Heart left ventricle (tissue), 16 donors: ENCODE data around the gene TOPORS. TPM values are rescaled to one million over a fixed set of nuclear protein-coding genes. Genes with fewer than 3 reads are reported as not detected.

ENCODE experiments used
- ATAC-seq, 4 donors: fragments of 200-7000 bp; cut with Tn5 transposase; one replicate each; pipeline ENCODE4 v1.9.1; 2020 to 2022; ENCODE audit warnings: moderate library complexity in 4 of 4, mild to moderate bottlenecking in 3 of 4, moderate number of reproducible peaks in 1 of 4
- DNase-seq, 5 donors: peaks; one replicate each; pipeline ENCODE4 v3.0.0-alpha.2; 2020
- H3K27ac ChIP-seq, 12 donors: fragments of 200-600 bp; sonication (generic) in 4 of 12; one replicate each; pipeline versions ENCODE4 v1.5.0 to v1.8.0; 2016 to 2022; ENCODE audit warnings: mild to moderate bottlenecking in 2 of 12
- H3K27me3 ChIP-seq, 9 donors: fragments of 200-600 bp; sonication (generic) in 2 of 9; one replicate each; pipeline versions ENCODE4 v1.5.1 to v1.8.0; 2016 to 2022; ENCODE audit warnings: mild to moderate bottlenecking in 3 of 9
- H3K36me3 ChIP-seq, 9 donors: fragments of 200-600 bp; sonication (generic) in 2 of 9; one replicate each; pipeline versions ENCODE4 v1.5.0 to v1.8.0; 2018 to 2022; ENCODE audit warnings: mild to moderate bottlenecking in 2 of 9
- H3K4me1 ChIP-seq, 12 donors: fragments of 200-600 bp; sonication (generic) in 4 of 12; one replicate each; pipeline versions ENCODE4 v1.5.0 to v1.8.0; 2016 to 2022; ENCODE audit warnings: mild to moderate bottlenecking in 3 of 12
- H3K4me3 ChIP-seq, 12 donors: fragments of 200-600 bp; sonication (generic) in 4 of 12; one replicate each; pipeline versions ENCODE4 v1.5.0 to v1.8.0; 2017 to 2022; ENCODE audit warnings: mild to moderate bottlenecking in 9 of 12, moderate library complexity in 4 of 12
- H3K9me3 ChIP-seq, 12 donors: fragments of 200-600 bp; sonication (generic) in 4 of 12; one replicate each; pipeline versions ENCODE4 v1.5.0 to v1.8.0; 2016 to 2022; ENCODE audit warnings: mild to moderate bottlenecking in 1 of 12
- POLR2A ChIP-seq, 2 donors: fragments of 450-650 bp; IDR thresholded peaks; one replicate each; pipeline ENCODE4 v1.6.1; 2017; ENCODE audit warnings: antibody characterized with exemption in 2 of 2, mild to moderate bottlenecking in 2 of 2, moderate library complexity in 2 of 2
- WGBS, 4 donors: extraction: QIAGEN DNeasy Blood & Tissue Kit in 2 of 4; methylation state at CpG; one replicate each; pipeline versions ENCODE4 v1.1.5 to v1.1.7; 2013 to 2018; 5-methylcytosine and 5-hydroxymethylcytosine counted together
- intact Hi-C, 10 donors: fragments of 100-400 bp; cut with DNase I; formaldehyde crosslinking; loops; one replicate each; pipeline versions ENCODE4 v1.11.1 to v1.14.2; 2022
- polyA plus RNA-seq, 2 donors: library from polyadenylated mRNA; stranded (reverse); fragments of 200-250 nt; gene quantifications; one replicate each; pipeline ENCODE4 v1.2.3, GENCODE V29; 2013
- total RNA-seq, 9 donors: library from RNA; depleted of rRNA in 2 of 9; stranded (reverse); fragments of >200 nt in 2 of 9; fragmentation: NEBNext Ultra II Directional in 3 of 9; extraction: Animal tissue kit (Norgen Biotek cat#: 25700) in 3 of 9; gene quantifications; one replicate each; pipeline versions ENCODE4 v1.1.0 to v1.2.4, GENCODE V29; 2016 to 2023
- TF ChIP-seq, protein P1 (sequence below), 12 donors: fragments of 200-600 bp; sonication (generic) in 4 of 12; IDR thresholded peaks; one replicate each; pipeline versions ENCODE4 v1.5.0 to v1.8.0; 2018 to 2022; ENCODE audit warnings: antibody characterized with exemption in 12 of 12, mild to moderate bottlenecking in 5 of 12
- donor health status: ischemic (EF 13 %, LVEDD 7.1; RV severe dilation, severe dysfunction).
- donor health status: healthy with polysubstance abuse.
- donor health status: DM: no; HTN: yes; CAD: no.
- donor health status: DM: no; HTN: no; CAD: no.
- donor health status: ischemic (EF 25% LVEDD 6.9; RV normal size, moderate dysfunction).
- donor health status: ischemic (EF 25% LVEDD 5.7; RV mildly dilated, moderate dysfunction).
- donor health status: healthy.
- donor health status: DM: yes; HTN: yes; CAD: no.
- donor health status: ischemic (EF 35%, LVEDD 5.7; RV mildly dilated, moderate dysfunction).
- donor health status: nonischemic (EF 11% LVEDD 7.7; RV severe dilation, severe dysfunction).
- donor health status: DM: yes; HTN: yes; CAD: no.
- donor health status: PGD.
- donor health status: ischemic (EF 29% LVEDD 5.4; RV normal size, mild dysfunction).
- donor health status: nonischemic (EF 23%, LVEDD 6.1; RV moderate dilation, normal function).

TOPORS gene
- total and polyA plus RNA-seq, 11 donors, result 4.1 to 11.1 (median 9.4) TPM

DNA sequence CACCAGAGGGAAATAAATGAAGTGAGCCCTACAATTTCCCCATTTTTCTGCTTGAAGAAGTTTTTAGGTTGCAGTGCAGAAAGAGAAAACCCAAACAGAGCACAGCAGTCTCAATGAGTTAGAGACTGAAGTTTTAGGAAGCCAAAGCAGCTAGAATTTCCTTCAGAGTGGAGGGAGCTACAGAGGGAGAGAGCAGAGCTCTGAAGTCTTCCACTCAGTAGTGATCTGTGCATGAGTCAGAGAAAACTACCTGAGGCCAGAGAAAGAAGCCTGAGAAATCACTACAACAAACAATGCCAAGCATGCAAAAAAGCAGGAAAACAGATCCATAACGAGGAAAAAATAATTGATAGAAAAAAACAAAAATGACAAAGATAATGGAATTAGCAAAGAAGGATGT lies 38.5 kb upstream of the TOPORS start:
- Histone ChIP-seq H3K36me3 (no peaks in the 10 kb centered on the region), H3K27ac (no peak overlapping the region), H3K9me3 (no peaks in the 10 kb centered on the region), H3K27me3 (peaks cover 0 to 7% (median 0%) of the 10 kb centered on the region in 9 donors), H3K4me3 (no peak overlapping the region), H3K4me1 (peaks cover 0 to 3% (median 0%) of the 10 kb centered on the region in 12 donors)
- DNase-seq, result no peak
- TF ChIP-seq POLR2A (IDR thresholded peaks at IDR 0.05), result no peak
- TF ChIP-seq, protein P1, sequence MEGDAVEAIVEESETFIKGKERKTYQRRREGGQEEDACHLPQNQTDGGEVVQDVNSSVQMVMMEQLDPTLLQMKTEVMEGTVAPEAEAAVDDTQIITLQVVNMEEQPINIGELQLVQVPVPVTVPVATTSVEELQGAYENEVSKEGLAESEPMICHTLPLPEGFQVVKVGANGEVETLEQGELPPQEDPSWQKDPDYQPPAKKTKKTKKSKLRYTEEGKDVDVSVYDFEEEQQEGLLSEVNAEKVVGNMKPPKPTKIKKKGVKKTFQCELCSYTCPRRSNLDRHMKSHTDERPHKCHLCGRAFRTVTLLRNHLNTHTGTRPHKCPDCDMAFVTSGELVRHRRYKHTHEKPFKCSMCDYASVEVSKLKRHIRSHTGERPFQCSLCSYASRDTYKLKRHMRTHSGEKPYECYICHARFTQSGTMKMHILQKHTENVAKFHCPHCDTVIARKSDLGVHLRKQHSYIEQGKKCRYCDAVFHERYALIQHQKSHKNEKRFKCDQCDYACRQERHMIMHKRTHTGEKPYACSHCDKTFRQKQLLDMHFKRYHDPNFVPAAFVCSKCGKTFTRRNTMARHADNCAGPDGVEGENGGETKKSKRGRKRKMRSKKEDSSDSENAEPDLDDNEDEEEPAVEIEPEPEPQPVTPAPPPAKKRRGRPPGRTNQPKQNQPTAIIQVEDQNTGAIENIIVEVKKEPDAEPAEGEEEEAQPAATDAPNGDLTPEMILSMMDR (IDR thresholded peaks at IDR 0.05), result no peak
- 61 to 70% (median 62%) methylated on average over 1 of the region's 1 CpG for WGBS, 4 donors
- intact Hi-C loops, result no loop called here
- ATAC-seq, result no peak

DNA sequence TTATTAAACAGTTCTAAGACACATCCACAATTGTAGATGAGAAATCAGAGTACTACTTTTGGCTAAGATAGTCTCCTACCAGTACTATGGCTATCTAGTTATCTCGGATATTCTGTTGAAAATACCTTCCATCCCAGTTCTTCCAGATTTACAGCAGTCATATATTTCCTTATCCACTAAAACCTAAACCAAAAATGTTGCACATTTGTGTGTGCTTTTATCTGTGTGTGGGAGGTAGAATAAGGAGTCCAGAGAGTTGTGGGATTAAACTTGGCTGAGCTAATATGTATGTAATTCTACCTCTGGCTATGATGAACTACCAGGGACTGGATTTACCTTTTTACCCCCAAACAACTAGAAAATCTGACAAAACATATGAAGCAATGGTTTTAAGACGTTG lies 38.1 kb upstream of the TOPORS start:
- no peaks in the 10 kb centered on the region for H3K36me3 ChIP-seq
- ATAC-seq (no peak), DNase-seq (no peak)
- no peak overlapping the region for H3K4me3 ChIP-seq
- WGBS, 4 donors, result 33 to 60% (median 43%) methylated on average over 2 of the region's 2 CpGs
- H3K27me3 ChIP-seq, result peaks cover 0 to 7% (median 0%) of the 10 kb centered on the region in 9 donors
- no peaks in the 10 kb centered on the region for H3K4me1 ChIP-seq
- intact Hi-C loops, result no loop called here
- no peak for TF ChIP-seq POLR2A (IDR thresholded peaks at IDR 0.05)
- TF ChIP-seq, protein P1 (IDR thresholded peaks at IDR 0.05), result no peak
- no peaks in the 10 kb centered on the region for H3K9me3 ChIP-seq
- H3K27ac ChIP-seq, result no peak overlapping the region

DNA sequence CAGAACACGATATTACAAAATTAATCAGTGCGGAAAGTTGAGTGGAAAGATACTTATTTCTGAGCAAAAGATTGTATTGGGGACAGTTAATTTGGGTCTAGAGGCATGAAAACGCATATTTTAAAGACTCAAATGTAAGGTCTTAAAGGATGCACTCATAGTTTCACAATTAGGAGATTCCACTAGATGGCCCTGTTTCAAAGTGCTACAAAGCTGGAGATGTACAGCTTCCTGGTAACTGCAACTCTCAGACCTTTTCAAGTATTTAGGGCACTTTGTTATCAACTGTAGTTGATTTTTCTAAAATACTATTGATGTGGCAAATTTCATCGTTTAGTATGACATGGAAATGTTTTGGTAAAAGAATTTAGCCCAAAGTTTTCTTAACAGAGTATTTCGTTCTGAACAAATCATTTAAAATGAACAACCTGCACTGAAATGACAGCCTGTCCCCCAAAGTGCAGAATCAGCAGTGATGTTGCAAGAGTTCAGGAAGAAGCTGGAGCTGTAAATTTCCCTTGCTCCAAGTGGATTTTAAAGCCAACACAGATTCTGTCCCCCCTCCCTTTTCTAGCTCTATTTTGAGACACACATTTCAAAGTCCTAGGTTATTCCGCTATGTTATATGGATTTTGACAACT lies 36.8 kb upstream of the TOPORS start:
- no peak for DNase-seq
- 45 to 52% (median 48%) methylated on average over 6 of the region's 6 CpGs for WGBS, 4 donors
- intact Hi-C loops, result loop anchor here in 7 of 10 donors (2.0 to 5.0 kb wide), 3 partner anchors 378 to 380 kb away; no protein-coding TSS in a partner anchor

DNA sequence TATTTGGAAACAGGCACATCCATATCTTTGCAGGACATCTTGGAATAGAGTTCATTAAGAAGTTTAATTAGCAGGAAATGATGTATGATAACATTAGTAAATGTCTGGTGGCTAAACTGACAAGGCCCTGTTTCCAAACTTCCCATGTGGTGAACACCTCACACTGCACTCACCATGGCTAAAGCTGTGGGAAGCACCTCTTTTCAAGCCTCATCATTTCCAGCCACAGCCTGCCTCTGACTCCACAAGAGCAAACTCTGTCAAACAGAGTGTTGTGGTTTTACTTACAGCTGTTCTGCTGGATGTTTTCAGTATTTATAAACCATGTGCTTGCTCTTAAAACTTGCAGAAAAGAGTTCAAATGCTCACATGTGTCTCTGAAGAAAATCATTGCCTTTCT lies 35.5 kb upstream of the TOPORS start:
- TF ChIP-seq, protein P1 (IDR thresholded peaks at IDR 0.05), result no peak
- no peak for TF ChIP-seq POLR2A (IDR thresholded peaks at IDR 0.05)
- intact Hi-C loops, result loop anchor here in 8 of 10 donors (2.0 to 5.0 kb wide), 3 partner anchors 379 to 381 kb away; no protein-coding TSS in a partner anchor
- DNase-seq, result no peak

More for the DNA sequence above, 36.8 kb upstream of the TOPORS start:
- TF ChIP-seq POLR2A (IDR thresholded peaks at IDR 0.05), result no peak
- TF ChIP-seq, protein P1 (IDR thresholded peaks at IDR 0.05), result peak in 11 of 12 donors; percentile 21 to 59 (median 43)
- peaks cover 0 to 8% (median 0%) of the 10 kb centered on the region in 9 donors for H3K27me3 ChIP-seq
- H3K4me1 ChIP-seq, result no peaks in the 10 kb centered on the region
- no peak overlapping the region for H3K27ac ChIP-seq
- ATAC-seq, result no peak
- H3K9me3 ChIP-seq, result no peaks in the 10 kb centered on the region
- no peak overlapping the region for H3K4me3 ChIP-seq
- H3K36me3 ChIP-seq, result no peaks in the 10 kb centered on the region

More for the DNA sequence above, 35.5 kb upstream of the TOPORS start:
- H3K36me3 ChIP-seq, result no peaks in the 10 kb centered on the region
- H3K9me3 ChIP-seq, result no peaks in the 10 kb centered on the region
- H3K27me3 ChIP-seq, result peaks cover 0 to 8% (median 0%) of the 10 kb centered on the region in 9 donors
- no peak overlapping the region for H3K27ac ChIP-seq
- ATAC-seq, result no peak
- no peaks in the 10 kb centered on the region for H3K4me1 ChIP-seq
- H3K4me3 ChIP-seq, result no peak overlapping the region
